GM20431 (cell line): ENCODE results near the gene VPS9D1.
"Not testable (repeated sequence)": the region's sequence is repeated elsewhere in the genome, so short reads cannot be mapped to it uniquely, and the experiment has no call there.

Experiments used
- in situ Hi-C: fragments of 300-500 bp; cut with MseI, MboI; formaldehyde crosslinking; loops from one replicate; pipeline ENCODE4 v1.15.0; 2020; ENCODE audit warnings: low sequenced_read_pairs; ENCODE audit not compliant: unreplicated experiment

VPS9D1 gene

GRCh38 chr16:89695875-89696669 is 24.6 kb downstream of the VPS9D1 start:
- in situ Hi-C loops = no loop called here

GRCh38 chr16:89695086-89695874 is 25.4 kb downstream of the VPS9D1 start:
- in situ Hi-C loops = no loop called here

- in situ Hi-C loops = not testable (repeated sequence)
Measured at GRCh38 chr16:89694784-89695085, 26.0 kb downstream of the VPS9D1 start.

GRCh38 chr16:89693931-89694783 is 26.5 kb downstream of the VPS9D1 start:
- in situ Hi-C loops = no loop called here

- in situ Hi-C loops = no loop called here
Measured at GRCh38 chr16:89693289-89693731, 27.4 kb downstream of the VPS9D1 start.

- in situ Hi-C loops = no loop called here
Measured at GRCh38 chr16:89691986-89692569, 28.6 kb downstream of the VPS9D1 start.

- in situ Hi-C loops = no loop called here
Measured at GRCh38 chr16:89691231-89691985, 29.3 kb downstream of the VPS9D1 start.

GRCh38 chr16:89690392-89690901 is 30.3 kb downstream of the VPS9D1 start:
- in situ Hi-C loops = no loop called here

- in situ Hi-C loops = not testable (repeated sequence)
Measured at GRCh38 chr16:89689621-89690020, 31.1 kb downstream of the VPS9D1 start.

- in situ Hi-C loops = no loop called here
Measured at GRCh38 chr16:89689142-89689541, 31.6 kb downstream of the VPS9D1 start.

GRCh38 chr16:89688395-89688794 is 32.3 kb downstream of the VPS9D1 start:
- in situ Hi-C loops = no loop called here

GRCh38 chr16:89687092-89687940 is 33.4 kb downstream of the VPS9D1 start:
- in situ Hi-C loops = no loop called here

- in situ Hi-C loops = no loop called here
Measured at GRCh38 chr16:89686520-89687091, 34.1 kb downstream of the VPS9D1 start, which contains the start of gene CDK10. Gene CDK10 (plus strand): TSS chr16:89686689. CDS start chr16:89686711, 22 bp downstream.

- in situ Hi-C loops = no loop called here
Measured at GRCh38 chr16:89685916-89686315, 34.8 kb downstream of the VPS9D1 start.

GRCh38 chr16:89678258-89678657 is 42.4 kb downstream of the VPS9D1 start:
- in situ Hi-C loops = no loop called here

- in situ Hi-C loops = no loop called here
Measured at GRCh38 chr16:89672177-89672941, 48.3 kb downstream of the VPS9D1 start.

- in situ Hi-C loops = not testable (repeated sequence)
Measured at GRCh38 chr16:89671565-89671964, 49.1 kb downstream of the VPS9D1 start.
